Lung (tissue), 12 donors: Measurements from ENCODE around the gene EBF3. TPM values are rescaled to one million over a fixed set of nuclear protein-coding genes. Genes with fewer than 3 reads are reported as not detected.

Experiments
- ATAC-seq: fragments of 200-7000 bp; cut with Tn5 transposase; one replicate; pipeline ENCODE4 v1.9.1; 2020; ENCODE audit warnings: moderate number of reproducible peaks; ENCODE audit not compliant: insufficient read depth, low FRiP score
- DNase-seq, 3 donors: peaks; one replicate each; pipeline ENCODE4 v3.0.0-alpha.2; 2013 to 2017
- H3K27ac ChIP-seq, 2 donors: one replicate each; pipeline ENCODE4 v1.5.1; 2013; ENCODE audit warnings: mild to moderate bottlenecking in 2 of 2, moderate library complexity in 2 of 2, control low read depth in 1 of 2, inconsistent platforms in 1 of 2, low read depth in 1 of 2, low read length in 1 of 2
- H3K27me3 ChIP-seq, 3 donors: one replicate each; pipeline ENCODE4 v1.5.1; 2013; ENCODE audit warnings: low read length in 2 of 3; ENCODE audit not compliant: control insufficient read depth in 3 of 3, insufficient read depth in 3 of 3
- H3K36me3 ChIP-seq, 4 donors: one replicate each; pipeline ENCODE4 v1.5.1; 2013; ENCODE audit warnings: low read length in 4 of 4, mild to moderate bottlenecking in 1 of 4, moderate library complexity in 1 of 4; ENCODE audit not compliant: control insufficient read depth in 4 of 4, insufficient read depth in 4 of 4
- H3K4me1 ChIP-seq, 5 donors: one replicate each; pipeline ENCODE4 v1.5.1; 2013; ENCODE audit warnings: low read length in 5 of 5, mild to moderate bottlenecking in 2 of 5, moderate library complexity in 1 of 5; ENCODE audit not compliant: control insufficient read depth in 5 of 5, insufficient read depth in 5 of 5
- H3K4me3 ChIP-seq: one replicate; pipeline ENCODE4 v1.5.1; 2013; ENCODE audit warnings: mild to moderate bottlenecking, control low read depth, moderate library complexity
- H3K9ac ChIP-seq, 2 donors: one replicate each; pipeline ENCODE4 v1.5.1; 2013; ENCODE audit warnings: low read length in 2 of 2, control low read depth in 1 of 2; ENCODE audit not compliant: insufficient read depth in 1 of 2
- H3K9me3 ChIP-seq, 4 donors: one replicate each; pipeline ENCODE4 v1.5.1; 2013; ENCODE audit warnings: low read length in 3 of 4, mild to moderate bottlenecking in 1 of 4, moderate library complexity in 1 of 4; ENCODE audit not compliant: control insufficient read depth in 4 of 4, insufficient read depth in 3 of 4
- CTCF ChIP-seq: IDR thresholded peaks from 2 replicates; pipeline ENCODE4 v1.5.1; 2012; ENCODE audit warnings: mild to moderate bottlenecking; ENCODE audit errors: control extremely low read depth, extremely low read depth
- WGBS, 2 donors: extraction: QIAGEN DNeasy Blood & Tissue Kit; methylation state at CpG; one replicate each; pipeline ENCODE4 v1.1.7; 2013; 5-methylcytosine and 5-hydroxymethylcytosine counted together
- polyA plus RNA-seq, 2 donors: library from polyadenylated mRNA; stranded (reverse); fragments of 200-250 nt; gene quantifications; one replicate each; pipeline ENCODE4 v1.2.1, GENCODE V29; 2013
- total RNA-seq, 2 donors: library from RNA; depleted of rRNA in 1 of 2; stranded (reverse); fragments of >200 nt in 1 of 2; gene quantifications; one replicate each; pipeline ENCODE4 v1.2.1, GENCODE V29; 2014 to 2021
- donor health status: control.
- donor health status: control.
- donor health status: Bipolar disorder and iron deficiency.
- donor health status: healthy.
- donor health status: DM: yes; HTN: yes; CAD: no.

The EBF3 gene
- total and polyA plus RNA-seq, 4 donors = 0.06 to 1.1 (median 0.08) TPM; not detected in 1

DNA sequence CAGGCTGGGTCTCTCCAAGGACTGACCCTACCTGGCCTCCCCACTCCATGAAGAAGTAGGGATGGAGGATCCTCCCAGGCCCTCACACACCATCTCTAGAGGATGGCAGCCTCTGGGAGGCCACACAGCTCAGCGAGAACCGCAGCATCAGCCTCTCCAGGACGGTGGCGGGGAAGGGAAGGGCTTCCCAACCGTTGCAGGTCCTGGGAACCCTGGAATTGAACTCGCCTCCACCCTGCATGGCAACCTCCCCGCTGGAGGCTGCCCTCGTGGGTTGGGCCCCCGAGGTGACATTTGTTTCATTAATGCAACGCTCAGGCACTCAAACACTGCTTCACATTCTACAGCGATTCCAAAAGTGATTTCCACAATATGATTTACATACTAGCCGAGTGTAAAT, 58.5 kb downstream of the EBF3 start:
- H3K4me3 ChIP-seq = no peak overlapping the region
- H3K27ac ChIP-seq = no peak overlapping the region
- no peak for ATAC-seq
- no peaks in the 10 kb centered on the region for H3K36me3 ChIP-seq
- no peaks in the 10 kb centered on the region for H3K4me1 ChIP-seq
- TF ChIP-seq CTCF = no peak
- 81 to 91% methylated on average over 12 of the region's 12 CpGs for WGBS, 2 donors
- no peak for DNase-seq
- no peak overlapping the region for H3K9ac ChIP-seq
- H3K9me3 ChIP-seq = peaks cover 0 to 2% (median 0%) of the 10 kb centered on the region in 4 donors
- H3K27me3 ChIP-seq = peaks cover 5 to 41% (median 34%) of the 10 kb centered on the region in 3 donors

- DNase-seq = no peak
- peaks cover 0 to 2% (median 0%) of the 10 kb centered on the region in 4 donors for H3K9me3 ChIP-seq
- no peak for TF ChIP-seq CTCF
- H3K27me3 ChIP-seq = peaks cover 5 to 53% (median 46%) of the 10 kb centered on the region in 3 donors
- H3K4me3 ChIP-seq = no peak overlapping the region
- no peaks in the 10 kb centered on the region for H3K36me3 ChIP-seq
- H3K9ac ChIP-seq = no peak overlapping the region
- H3K27ac ChIP-seq = no peak overlapping the region
- ATAC-seq = no peak
- peaks cover 0 to 3% (median 0%) of the 10 kb centered on the region in 5 donors for H3K4me1 ChIP-seq
- 85 to 90% methylated on average over 2 of the region's 2 CpGs for WGBS, 2 donors
Measured at GRCh38 chr10:129904323-129904722, 59.8 kb downstream of the EBF3 start.

- 52 to 63% methylated on average over 15 of the region's 15 CpGs for WGBS, 2 donors
- DNase-seq = no peak
- Histone ChIP-seq H3K36me3 (no peaks in the 10 kb centered on the region), H3K27ac (no peak overlapping the region), H3K4me3 (no peak overlapping the region), H3K9ac (no peak overlapping the region), H3K27me3 (peaks cover 8 to 77% (median 67%) of the 10 kb centered on the region in 3 donors), H3K4me1 (peaks cover 0 to 17% (median 2%) of the 10 kb centered on the region in 5 donors), H3K9me3 (peaks cover 0 to 2% (median 0%) of the 10 kb centered on the region in 4 donors)
- no peak for TF ChIP-seq CTCF
- no peak for ATAC-seq
Measured at GRCh38 chr10:129901389-129902006, 62.6 kb downstream of the EBF3 start.
